Posterior cingulate gyrus (tissue), 11 donors: ENCODE results near the gene BAG1.
A peak's percentile ranks its signal among the peaks of the same experiment; 100 is the strongest.

Source experiments
- DNase-seq, 10 donors: peaks; one replicate each; pipeline versions ENCODE4 v3.0.0 to v3.0.0-alpha.2; 2020 to 2021; ENCODE audit warnings: mixed read lengths in 3 of 10
- intact Hi-C: fragments of 100-400 bp; cut with DNase I; formaldehyde crosslinking; loops from one replicate; pipeline ENCODE4 v1.15.1; 2023

The BAG1 gene

DNA sequence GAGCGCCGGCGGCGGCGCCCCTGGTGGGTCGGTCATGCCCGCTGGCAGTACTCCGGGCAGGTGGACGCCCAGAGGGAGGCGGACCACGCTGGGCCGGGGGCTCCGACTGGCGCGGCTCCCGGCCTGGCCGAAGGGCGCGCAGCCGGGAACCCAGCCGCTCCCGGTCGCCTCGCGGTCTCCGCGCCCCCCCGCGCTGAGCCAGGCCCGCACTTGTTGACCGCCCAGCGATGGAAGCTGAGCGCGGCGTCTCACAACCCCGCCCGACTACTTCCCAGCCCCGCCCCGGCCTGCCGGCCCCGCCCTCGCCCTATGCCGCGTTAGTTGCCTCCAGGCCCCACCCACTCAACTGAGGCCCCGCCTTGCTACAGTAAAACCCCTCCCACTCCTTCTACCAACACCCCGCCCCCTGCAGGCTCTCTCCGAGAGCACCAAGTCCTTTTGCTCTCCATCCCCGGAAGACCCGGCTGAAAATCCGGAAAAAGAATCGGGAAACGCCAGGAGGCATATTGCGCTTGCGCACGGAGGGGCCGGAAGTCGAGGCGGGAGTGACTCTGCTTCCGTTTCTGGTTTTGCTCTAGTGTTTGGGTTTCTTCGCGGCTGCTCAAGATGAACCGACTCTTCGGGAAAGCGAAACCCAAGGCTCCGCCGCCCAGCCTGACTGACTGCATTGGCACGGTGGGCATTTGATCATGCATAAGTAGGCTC, at the start of gene BAG1, which contains the start of gene CHMP5:
TSS of gene BAG1 (minus strand) at position 236 of the 705 bp plus-strand sequence.
TSS of gene CHMP5 (plus strand) at position 577 of the 705 bp plus-strand sequence. CDS start at position 607, 30 bp downstream.
- intact Hi-C loops = loop anchor here (2.0 to 5.0 kb wide), 2 partner anchors 26 to 97 kb away; partner anchors contain the start of genes B4GALT1 and NFX1
- DNase-seq = peak; percentile 98 to 100 (median 100)

- intact Hi-C loops = no loop called here
- DNase-seq = no peak
Measured at GRCh38 chr9:33311953-33312352, 47.4 kb upstream of the BAG1 start.

DNA sequence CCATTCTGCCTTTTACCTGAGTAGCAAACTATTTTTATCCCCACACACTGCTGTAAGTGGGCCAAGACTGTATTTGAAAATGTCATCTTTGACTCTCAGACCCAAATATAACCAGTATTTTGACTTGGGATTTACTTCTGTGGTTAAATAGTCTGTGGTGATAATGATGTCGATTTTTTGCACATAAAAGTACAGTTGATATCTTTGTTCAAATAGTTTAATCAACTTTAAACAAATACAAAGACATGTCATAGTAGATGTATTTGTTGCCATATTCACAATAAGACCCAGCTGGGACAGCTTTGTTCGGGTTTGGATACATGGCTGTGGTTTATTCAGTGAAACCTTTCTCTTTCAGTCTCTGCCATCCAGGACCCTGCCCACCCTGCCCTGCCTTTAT, 46.2 kb upstream of the BAG1 start:
- intact Hi-C loops = no loop called here
- DNase-seq = no peak

DNA sequence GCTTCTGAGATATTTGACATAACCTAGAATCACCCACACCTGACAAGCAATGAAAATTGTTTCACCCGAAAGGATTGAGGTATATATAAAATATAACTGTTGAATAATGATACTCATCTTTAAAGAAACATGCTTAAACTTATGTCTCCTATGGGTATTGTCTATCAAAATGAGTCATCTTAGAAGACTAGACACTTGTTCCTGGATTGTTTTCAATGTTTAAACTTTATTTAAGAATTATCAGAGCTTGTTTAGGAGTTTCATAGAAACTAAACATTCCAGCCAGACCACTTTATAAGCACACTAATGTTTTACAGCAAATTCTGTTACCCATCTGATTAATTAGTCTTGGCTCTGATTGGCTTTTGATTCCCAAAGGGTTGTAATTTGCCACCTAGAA, 45.4 kb upstream of the BAG1 start:
- intact Hi-C loops = no loop called here
- no peak for DNase-seq

DNA sequence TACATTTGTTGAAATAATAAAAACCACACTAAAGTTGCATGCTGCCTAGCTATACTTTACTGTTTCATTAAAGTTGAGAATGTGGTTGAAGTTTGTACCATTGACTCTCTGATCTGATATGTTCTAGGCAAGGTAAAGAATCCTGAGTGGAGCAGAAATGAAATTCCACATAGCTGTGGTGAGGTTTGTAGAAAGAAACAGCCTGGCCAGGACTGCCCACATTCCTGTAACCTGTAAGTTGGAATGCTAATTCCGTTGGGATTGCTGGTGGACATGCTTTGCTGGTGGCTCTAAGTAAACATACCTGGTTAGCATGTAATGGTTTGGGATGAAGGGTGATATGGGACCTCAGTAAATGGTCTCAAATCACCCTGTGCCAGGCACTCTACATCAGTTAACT, 42.6 kb upstream of the BAG1 start:
- intact Hi-C loops = no loop called here
- DNase-seq = no peak

DNA sequence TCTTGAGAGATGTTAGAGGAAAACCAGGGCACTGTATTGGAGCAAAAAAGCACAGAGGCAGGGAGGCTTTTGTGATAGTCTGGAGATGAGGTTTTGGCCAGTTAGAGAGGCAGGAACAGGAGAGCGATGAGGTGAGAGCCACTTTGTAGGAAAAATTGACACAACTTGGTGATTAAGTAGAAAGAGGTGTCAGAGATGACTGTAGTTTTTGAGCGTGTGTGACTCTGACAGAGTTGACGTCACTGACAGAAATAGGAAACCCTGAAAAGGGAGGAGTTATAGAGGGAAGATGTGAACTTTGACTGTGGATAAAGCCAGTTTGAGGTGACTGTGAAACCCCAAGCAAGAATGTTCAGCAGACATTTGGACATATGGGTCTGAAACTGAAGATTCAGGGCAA, 41.5 kb upstream of the BAG1 start:
- DNase-seq = no peak
- intact Hi-C loops = no loop called here

GRCh38 chr9:33304362-33304761, 39.9 kb upstream of the BAG1 start:
- intact Hi-C loops = no loop called here
- no peak for DNase-seq

- intact Hi-C loops = no loop called here
- no peak for DNase-seq
Measured at GRCh38 chr9:33300546-33300945, 36.0 kb upstream of the BAG1 start.

GRCh38 chr9:33297432-33297831, 32.9 kb upstream of the BAG1 start:
- DNase-seq = peak in 1 of 10 donors; percentile 11
- intact Hi-C loops = loop anchor here (10.0 kb wide), 1 partner anchor 177 kb away; the partner anchor contains the start of gene NOL6

- intact Hi-C loops = loop anchor here (10.0 kb wide), 1 partner anchor 179 kb away; the partner anchor contains the start of gene NOL6
- no peak for DNase-seq
Measured at GRCh38 chr9:33295571-33295970, 31.1 kb upstream of the BAG1 start.

- no peak for DNase-seq
- intact Hi-C loops = loop anchor here (10.0 kb wide), 1 partner anchor 180 kb away; the partner anchor contains the start of gene NOL6
Measured at GRCh38 chr9:33294670-33295432, 30.3 kb upstream of the BAG1 start.

DNA sequence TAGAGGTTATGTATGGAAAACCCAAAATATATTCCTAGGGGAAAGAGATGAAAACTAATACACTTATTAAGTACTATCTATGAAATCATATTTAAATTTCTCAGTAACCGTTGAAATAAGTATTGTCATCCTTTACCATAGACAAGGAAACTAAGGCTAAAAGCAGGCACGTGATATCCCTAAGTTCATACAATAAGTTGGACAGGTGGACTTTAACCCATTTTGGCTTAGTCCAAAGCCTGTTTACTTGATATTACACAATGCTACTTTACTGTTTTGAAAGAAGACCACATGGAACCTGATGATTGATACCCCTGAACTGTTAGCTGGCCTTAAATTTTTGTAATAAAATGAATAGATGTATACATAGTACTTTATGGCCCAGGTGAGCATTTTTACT, 29.3 kb upstream of the BAG1 start:
- intact Hi-C loops = loop anchor here (10.0 kb wide), 1 partner anchor 181 kb away; the partner anchor contains the start of gene NOL6
- no peak for DNase-seq

- no peak for DNase-seq
- intact Hi-C loops = loop anchor here (2.0 to 10.0 kb wide), 2 partner anchors 27 to 183 kb away; partner anchors contain the start of genes BAG1, CHMP5 and NOL6
Measured at GRCh38 chr9:33291901-33292300, 27.4 kb upstream of the BAG1 start.

GRCh38 chr9:33291031-33291397, 26.5 kb upstream of the BAG1 start:
- no peak for DNase-seq
- intact Hi-C loops = loop anchor here (2.0 to 10.0 kb wide), 2 partner anchors 26 to 184 kb away; partner anchors contain the start of genes BAG1, CHMP5 and NOL6

DNA sequence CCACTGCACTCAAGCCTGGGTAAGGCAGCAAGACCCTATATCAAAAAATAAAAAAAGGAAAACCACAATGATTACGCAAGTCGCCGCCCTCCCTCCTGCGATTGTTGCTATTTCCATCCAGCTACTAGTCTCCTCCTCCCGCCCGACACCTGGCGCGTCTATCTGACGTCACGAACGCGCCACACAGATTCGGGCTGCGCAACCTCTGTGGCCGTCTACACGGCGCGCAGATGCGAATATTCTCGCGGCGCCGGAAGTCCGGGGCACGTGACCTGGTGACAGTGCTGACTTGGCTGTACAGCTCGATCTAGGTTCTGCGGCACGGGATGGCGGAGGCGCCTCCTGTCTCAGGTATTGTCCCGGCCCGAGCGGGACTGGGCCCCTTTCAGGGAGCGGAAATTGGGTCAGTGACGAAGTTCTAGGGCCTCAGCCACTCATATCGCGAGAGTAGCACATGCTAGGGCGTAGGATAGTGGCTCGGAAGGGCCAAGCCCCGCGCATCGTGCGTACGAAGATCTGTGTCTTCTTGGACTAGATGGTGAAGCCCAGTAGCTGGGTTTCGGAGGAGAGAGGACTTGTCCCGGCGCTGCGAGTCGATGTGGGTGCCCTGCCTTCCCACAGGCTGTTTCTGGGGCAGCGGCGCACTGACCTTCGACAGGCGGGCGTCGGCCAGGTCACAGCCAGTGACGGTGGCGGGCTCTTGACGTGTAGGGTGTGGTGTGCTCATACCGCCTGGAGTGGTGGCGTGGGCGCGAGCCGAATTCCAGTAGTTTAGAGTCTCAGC, 25.9 kb upstream of the BAG1 start, which contains the start of gene NFX1:
TSS of gene NFX1 (plus strand) at position 270 of the 784 bp plus-strand sequence. CDS start at position 327, 57 bp downstream.
- intact Hi-C loops = loop anchor here (2.0 to 10.0 kb wide), 2 partner anchors 26 to 184 kb away; partner anchors contain the start of genes BAG1, CHMP5 and NOL6

DNA sequence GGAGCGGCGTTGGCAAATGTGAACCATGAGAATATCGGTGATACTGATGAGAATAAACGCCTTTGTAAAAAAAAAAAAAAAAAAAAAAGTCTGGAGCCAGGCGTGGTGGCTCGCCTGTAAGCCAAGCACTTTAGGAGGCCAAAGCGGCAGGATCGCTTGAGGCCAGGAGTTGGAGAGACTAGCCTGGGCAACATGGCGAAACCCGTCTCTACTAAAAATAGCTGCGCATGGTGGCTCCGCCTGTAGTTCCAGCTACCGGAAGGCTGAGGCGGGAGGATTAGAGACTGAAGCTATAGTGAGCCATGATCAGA, 25.4 kb upstream of the BAG1 start:
- DNase-seq = peak in 2 of 10 donors; percentile 34 to 45
- intact Hi-C loops = loop anchor here (2.0 to 10.0 kb wide), 2 partner anchors 25 to 185 kb away; partner anchors contain the start of genes BAG1, CHMP5 and NOL6

More for the DNA sequence above, 25.9 kb upstream of the BAG1 start, which contains the start of gene NFX1:
- DNase-seq = peak; percentile 90 to 99 (median 93)

DNA sequence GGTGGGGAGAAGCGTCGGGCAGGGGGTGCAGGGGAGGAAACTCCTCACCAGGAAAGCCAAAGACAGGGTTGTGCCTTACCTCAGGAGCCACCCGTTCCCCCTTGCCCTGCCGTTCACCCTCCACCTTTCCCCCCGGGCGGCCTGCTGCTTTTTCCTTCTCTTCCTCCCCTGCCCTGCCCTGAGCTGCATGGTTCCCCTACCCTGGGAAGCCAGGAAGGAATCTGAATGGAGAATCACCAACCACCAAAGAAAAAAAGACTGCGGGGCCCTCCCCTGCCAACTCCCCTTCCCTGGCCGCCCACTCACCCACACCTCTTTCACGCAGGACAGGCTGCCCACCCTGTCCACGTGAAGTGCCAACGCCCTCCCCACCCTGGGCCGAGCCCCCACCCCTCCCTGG, 25.0 kb upstream of the BAG1 start:
- intact Hi-C loops = no loop called here
- peak in 4 of 10 donors; percentile 6 to 86 (median 46) for DNase-seq

GRCh38 chr9:33288828-33289483, 24.4 kb upstream of the BAG1 start:
- intact Hi-C loops = no loop called here
- DNase-seq = peak in 1 of 10 donors; percentile 73

- intact Hi-C loops = no loop called here
- peak in 1 of 10 donors; percentile 63 for DNase-seq
Measured at GRCh38 chr9:33288235-33288634, 23.7 kb upstream of the BAG1 start.
